Activated CD4-positive, alpha-beta T cell treated with anti-CD3 and anti-CD28 coated beads for 36 hours (primary cell): Measurements from ENCODE around the gene TIAM1. TPM values are rescaled to one million over a fixed set of nuclear protein-coding genes. Genes with fewer than 3 reads are reported as not detected.

Experiments
- ATAC-seq: fragments of 200-7000 bp; cut with Tn5 transposase; one replicate; pipeline ENCODE4 v1.10.0; 2021; ENCODE audit warnings: mild to moderate bottlenecking, moderate library complexity
- CTCF ChIA-PET: fragments of 350-600 bp; sonication (Branson Sonifier 250); formaldehyde crosslinking; loops from one replicate; lab custom pipeline; 2021; ENCODE audit warnings: antibody characterized with exemption; lab: Charles Lee
- POLR2A ChIA-PET: fragments of 350-600 bp; sonication (Branson Sonifier 250); formaldehyde crosslinking; loops from one replicate; lab custom pipeline; 2021; ENCODE audit warnings: antibody characterized with exemption, inconsistent platforms; lab: Charles Lee
- DNase-seq: peaks from one replicate; pipeline ENCODE4 v3.0.0-alpha.2; 2020
- H3K27ac Mint-ChIP-seq: one replicate; pipeline ENCODE4 v1.8.0; 2021; ENCODE audit warnings: mixed read lengths
- H3K27me3 Mint-ChIP-seq: one replicate; pipeline ENCODE4 v1.8.0; 2021; ENCODE audit warnings: mixed read lengths
- H3K36me3 Mint-ChIP-seq: one replicate; pipeline ENCODE4 v1.8.0; 2021; ENCODE audit warnings: low read depth, mixed read lengths
- H3K4me1 Mint-ChIP-seq: one replicate; pipeline ENCODE4 v1.8.0; 2021; ENCODE audit warnings: mixed read lengths
- H3K4me3 Mint-ChIP-seq: one replicate; pipeline ENCODE4 v1.8.0; 2021; ENCODE audit warnings: mild to moderate bottlenecking, moderate library complexity, mixed read lengths
- H3K9me3 Mint-ChIP-seq: one replicate; pipeline ENCODE4 v1.8.0; 2021; ENCODE audit warnings: low read depth, mixed read lengths
- intact Hi-C, 2 experiments: fragments of 100-400 bp; cut with DNase I in 1 of 2; cut with micrococcal nuclease in 1 of 2; formaldehyde crosslinking; loops; one replicate each; pipeline versions ENCODE4 v1.14.2 to v1.15.1; 2022 to 2024; cut with DNase I, micrococcal nuclease
- total RNA-seq, 2 experiments: library from RNA; stranded (reverse); gene quantifications; one replicate each; pipeline ENCODE4 v1.2.3, GENCODE V29; 2021

TIAM1 gene
- total RNA-seq, 2 experiments from 2014 or later: 60.7 to 72.6 TPM

DNA sequence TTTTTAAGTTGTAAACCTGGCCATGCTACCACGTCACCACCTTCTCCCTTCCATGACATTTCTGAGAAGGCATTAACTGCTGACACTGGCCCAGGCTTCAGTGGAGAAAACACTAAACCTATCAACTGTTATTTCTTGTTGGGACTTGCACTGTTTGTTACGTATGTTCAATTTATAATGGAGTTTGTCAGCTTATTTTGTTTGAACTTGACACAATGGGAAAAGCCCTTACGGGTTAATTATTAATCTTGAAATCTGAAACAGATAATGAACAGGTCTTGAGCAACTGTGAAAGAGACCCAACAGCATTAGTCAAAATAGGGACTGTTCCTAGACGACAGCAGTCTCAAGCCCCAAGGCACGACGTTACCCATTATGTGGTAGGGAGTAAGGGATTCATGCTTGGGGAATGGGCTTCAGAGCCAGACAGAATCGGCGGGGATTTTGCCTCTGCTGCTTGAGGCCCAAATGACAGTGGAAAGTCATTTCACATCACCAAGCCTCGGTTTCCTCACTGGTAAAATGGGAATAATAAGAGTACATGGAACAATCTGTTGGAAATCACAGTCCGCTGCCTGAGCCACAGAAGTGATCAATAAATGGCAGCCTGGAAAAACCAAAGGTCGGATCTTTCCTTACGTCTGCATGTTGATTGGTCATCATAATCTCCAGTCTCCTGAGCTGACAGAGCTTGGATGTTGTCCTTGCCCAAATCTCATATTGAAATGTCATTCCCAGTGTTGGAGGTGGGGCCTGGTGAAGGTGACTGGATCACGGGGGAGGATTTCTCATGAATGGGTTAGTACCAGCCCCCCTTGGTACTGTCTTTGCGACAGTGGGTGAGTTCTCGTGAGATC lies 44.5 kb downstream of the TIAM1 start:
- ATAC-seq: no peak
- Mint-ChIP-seq H3K27me3 (no peaks in the 10 kb centered on the region), H3K9me3 (no peaks in the 10 kb centered on the region), H3K36me3 (peaks cover 3% of the 10 kb centered on the region), H3K4me3 (no peak overlapping the region), H3K27ac (peak overlapping the region; percentile 51), H3K4me1 (peaks cover 40% of the 10 kb centered on the region)
- DNase-seq: no peak
- intact Hi-C loops: no loop called here
- POLR2A ChIA-PET: no interaction called here
- CTCF ChIA-PET: no interaction called here

DNA sequence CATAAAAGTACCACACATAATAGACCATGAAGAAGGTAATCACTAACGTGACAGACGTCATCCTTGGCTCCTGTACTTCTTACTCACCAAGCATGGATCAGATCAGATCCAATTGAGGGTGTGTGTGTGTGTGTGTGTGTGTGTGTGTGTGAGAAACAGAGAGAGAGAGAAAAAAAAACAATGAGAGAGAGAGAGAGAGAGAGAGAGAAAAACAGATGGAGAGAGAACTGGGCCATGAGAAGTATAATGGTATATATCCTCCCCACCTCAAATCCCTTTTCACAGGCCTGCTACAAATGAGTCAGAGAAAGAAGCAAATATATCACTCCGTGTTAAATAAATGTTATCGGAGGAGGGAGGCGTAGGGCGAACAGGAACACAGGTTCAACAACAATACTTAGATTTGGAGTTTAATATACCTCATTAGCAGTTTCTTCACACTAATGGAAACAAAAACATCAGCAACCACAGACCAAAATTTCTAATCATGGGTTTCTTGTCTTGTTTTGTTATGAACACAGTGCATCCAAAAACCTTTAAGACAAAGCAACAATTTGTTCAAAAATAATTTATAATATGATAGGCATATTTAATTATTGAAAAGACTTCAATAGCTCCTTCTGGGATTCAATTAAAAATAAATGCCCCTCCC lies 45.3 kb downstream of the TIAM1 start:
- H3K36me3 Mint-ChIP-seq: peaks cover 7% of the 10 kb centered on the region
- POLR2A ChIA-PET: no interaction called here
- CTCF ChIA-PET: no interaction called here

DNA sequence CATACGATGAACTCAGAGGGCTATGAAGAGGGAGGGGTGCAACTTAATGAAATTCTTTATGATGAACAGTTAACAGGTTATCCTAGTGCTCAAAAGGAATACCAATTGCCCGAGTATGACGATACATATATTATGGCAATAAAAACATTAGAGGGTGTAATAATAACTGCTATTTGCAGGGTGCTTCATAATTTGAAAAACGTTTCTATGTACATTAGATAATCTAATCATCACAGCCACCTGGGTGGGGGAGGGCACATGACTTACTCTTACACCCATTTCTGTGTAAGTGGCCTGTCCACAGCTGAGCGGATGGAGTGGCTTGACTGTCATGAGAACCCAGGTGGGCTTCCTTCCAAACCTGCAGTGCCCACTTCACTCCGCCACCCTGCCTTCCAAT lies 46.3 kb downstream of the TIAM1 start:
- Mint-ChIP-seq H3K27ac (no peak overlapping the region), H3K27me3 (no peaks in the 10 kb centered on the region), H3K36me3 (peaks cover 14% of the 10 kb centered on the region), H3K9me3 (peaks cover 2% of the 10 kb centered on the region), H3K4me3 (no peak overlapping the region), H3K4me1 (peaks cover 51% of the 10 kb centered on the region)
- DNase-seq: no peak
- intact Hi-C loops: no loop called here
- POLR2A ChIA-PET: no interaction called here
- CTCF ChIA-PET: interaction anchor here (0.6 to 0.8 kb wide), 2 partner anchors 256 to 283 kb away, joined by 3 to 4 read pairs; no protein-coding TSS in a partner anchor
- no peak for ATAC-seq

More for the DNA sequence above, 45.3 kb downstream of the TIAM1 start:
- DNase-seq (no peak), ATAC-seq (no peak)
- Mint-ChIP-seq H3K4me1 (peaks cover 47% of the 10 kb centered on the region), H3K4me3 (no peak overlapping the region), H3K9me3 (no peaks in the 10 kb centered on the region), H3K27ac (peak overlapping the region; percentile 51), H3K27me3 (no peaks in the 10 kb centered on the region)
- intact Hi-C loops: no loop called here

GRCh38 chr21:31295676-31296075 lies 48.4 kb downstream of the TIAM1 start:
- no peak overlapping the region for H3K27ac Mint-ChIP-seq
- ChIA-PET CTCF (no interaction called here), POLR2A (no interaction called here)
- no peak for DNase-seq
- H3K9me3 Mint-ChIP-seq: peaks cover 2% of the 10 kb centered on the region
- no peaks in the 10 kb centered on the region for H3K27me3 Mint-ChIP-seq
- intact Hi-C loops: loop anchor here in 1 of 2 experiments (2.0 kb wide), 1 partner anchor 59 kb away; no protein-coding TSS in a partner anchor
- ATAC-seq: no peak
- no peak overlapping the region for H3K4me3 Mint-ChIP-seq
- H3K4me1 Mint-ChIP-seq: peaks cover 54% of the 10 kb centered on the region
- peaks cover 19% of the 10 kb centered on the region for H3K36me3 Mint-ChIP-seq

DNA sequence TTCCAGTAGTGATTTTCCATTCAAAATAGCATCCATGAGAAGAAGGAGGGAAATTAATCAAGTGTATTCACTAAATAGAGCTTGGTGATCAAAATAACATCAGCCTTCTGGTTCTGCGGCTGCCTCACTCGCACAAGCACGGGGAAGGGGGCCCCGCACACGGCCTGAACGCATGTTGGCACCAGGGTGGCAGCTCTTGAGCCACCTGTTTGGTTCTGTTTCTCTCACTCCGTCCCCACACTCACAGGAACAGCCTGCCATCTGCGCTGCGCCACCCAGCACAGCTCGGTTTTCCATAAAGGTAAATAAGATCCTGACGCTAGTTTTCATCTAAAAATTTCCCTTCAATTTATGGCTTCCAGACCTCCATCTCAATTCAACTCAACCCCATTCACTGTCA lies 49.4 kb downstream of the TIAM1 start:
- CTCF ChIA-PET: interaction anchor here (1.4 kb wide), 1 partner anchor 18 kb away, joined by 3 read pairs; no protein-coding TSS in a partner anchor
- peaks cover 22% of the 10 kb centered on the region for H3K36me3 Mint-ChIP-seq
- peaks cover 2% of the 10 kb centered on the region for H3K9me3 Mint-ChIP-seq
- peaks cover 53% of the 10 kb centered on the region for H3K4me1 Mint-ChIP-seq
- ATAC-seq (no peak), DNase-seq (no peak)
- no peak overlapping the region for H3K4me3 Mint-ChIP-seq
- H3K27me3 Mint-ChIP-seq: no peaks in the 10 kb centered on the region
- intact Hi-C loops: loop anchor here (1.0 to 5.0 kb wide), 5 partner anchors 32 to 265 kb away; no protein-coding TSS in a partner anchor
- H3K27ac Mint-ChIP-seq: peak overlapping the region; percentile 79
- POLR2A ChIA-PET: interaction anchor here (2.1 kb wide), 1 partner anchor 32 kb away, joined by 12 read pairs; no protein-coding TSS in a partner anchor

GRCh38 chr21:31293986-31294385 lies 50.1 kb downstream of the TIAM1 start:
- H3K36me3 Mint-ChIP-seq: peaks cover 22% of the 10 kb centered on the region
- intact Hi-C loops: loop anchor here (1.0 to 5.0 kb wide), 5 partner anchors 32 to 265 kb away; no protein-coding TSS in a partner anchor
- peaks cover 47% of the 10 kb centered on the region for H3K4me1 Mint-ChIP-seq
- POLR2A ChIA-PET: interaction anchor here (2.1 kb wide), 1 partner anchor 33 kb away, joined by 12 read pairs; no protein-coding TSS in a partner anchor
- DNase-seq: peak; percentile 85
- no peaks in the 10 kb centered on the region for H3K27me3 Mint-ChIP-seq
- no peak overlapping the region for H3K4me3 Mint-ChIP-seq
- peaks cover 4% of the 10 kb centered on the region for H3K9me3 Mint-ChIP-seq
- peak overlapping the region; percentile 79 for H3K27ac Mint-ChIP-seq
- ATAC-seq: peak; percentile 94
- CTCF ChIA-PET: interaction anchor here (0.5 to 1.4 kb wide), 3 partner anchors 17 to 118 kb away, joined by 3 read pairs; no protein-coding TSS in a partner anchor

GRCh38 chr21:31290765-31291164 lies 53.3 kb downstream of the TIAM1 start:
- H3K4me3 Mint-ChIP-seq: no peak overlapping the region
- intact Hi-C loops: loop anchor here in 1 of 2 experiments (5.0 kb wide), 1 partner anchor 37 kb away; no protein-coding TSS in a partner anchor
- H3K27ac Mint-ChIP-seq: peak overlapping the region; percentile 29
- ChIA-PET POLR2A (no interaction called here), CTCF (interaction anchor here (0.6 kb wide), 1 partner anchor 376 kb away, joined by 3 read pairs; no protein-coding TSS in a partner anchor)
- peaks cover 29% of the 10 kb centered on the region for H3K4me1 Mint-ChIP-seq
- no peak for DNase-seq
- H3K36me3 Mint-ChIP-seq: peaks cover 31% of the 10 kb centered on the region
- H3K9me3 Mint-ChIP-seq: peaks cover 16% of the 10 kb centered on the region
- H3K27me3 Mint-ChIP-seq: no peaks in the 10 kb centered on the region
- ATAC-seq: no peak

DNA sequence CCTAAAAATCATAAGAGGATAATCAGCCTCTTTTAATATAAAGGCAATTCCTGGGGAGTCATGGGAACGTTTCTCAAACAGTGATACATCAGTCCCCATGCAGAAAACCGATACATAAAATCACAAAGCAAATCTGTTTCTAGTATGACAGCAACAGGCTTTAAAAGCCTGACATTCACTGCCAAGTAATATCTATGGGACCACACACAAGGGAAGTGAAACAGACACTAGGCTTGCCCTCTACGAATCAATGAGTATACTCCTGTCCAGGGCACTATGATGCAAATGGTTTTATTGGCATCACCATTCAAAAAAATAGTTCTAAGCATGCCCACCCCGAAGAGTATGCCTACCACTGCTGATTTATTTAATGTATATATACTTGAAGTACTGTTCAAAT lies 54.4 kb downstream of the TIAM1 start:
- POLR2A ChIA-PET: no interaction called here
- peaks cover 31% of the 10 kb centered on the region for H3K36me3 Mint-ChIP-seq
- ATAC-seq: no peak
- H3K4me1 Mint-ChIP-seq: peaks cover 25% of the 10 kb centered on the region
- no peak for DNase-seq
- H3K27me3 Mint-ChIP-seq: no peaks in the 10 kb centered on the region
- H3K9me3 Mint-ChIP-seq: peaks cover 16% of the 10 kb centered on the region
- CTCF ChIA-PET: interaction anchor here (0.7 kb wide), 1 partner anchor 123 kb away, joined by 3 read pairs; no protein-coding TSS in a partner anchor
- H3K4me3 Mint-ChIP-seq: no peak overlapping the region
- no peak overlapping the region for H3K27ac Mint-ChIP-seq
- intact Hi-C loops: loop anchor here in 1 of 2 experiments (5.0 kb wide), 1 partner anchor 38 kb away; no protein-coding TSS in a partner anchor

DNA sequence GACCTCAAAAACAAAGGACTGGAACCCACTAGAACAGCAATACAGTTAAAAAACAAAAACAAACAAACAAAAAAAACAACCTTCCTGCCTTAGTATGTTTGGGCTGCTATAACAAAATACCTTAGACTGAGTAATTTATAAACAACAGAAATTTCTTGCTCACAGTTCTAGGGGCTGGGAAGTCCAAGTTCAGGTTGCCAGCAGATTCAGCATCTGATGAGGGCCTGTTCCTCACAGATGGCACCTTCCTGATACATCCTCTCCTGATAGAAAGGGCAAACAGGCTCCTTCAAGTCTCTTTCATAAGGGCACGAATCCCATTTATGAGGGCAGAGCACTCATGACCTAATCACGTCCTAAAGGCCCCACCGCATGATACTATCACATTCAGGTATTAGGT lies 55.9 kb downstream of the TIAM1 start:
- Mint-ChIP-seq H3K27ac (no peak overlapping the region), H3K4me1 (peaks cover 22% of the 10 kb centered on the region), H3K36me3 (peaks cover 24% of the 10 kb centered on the region), H3K9me3 (peaks cover 14% of the 10 kb centered on the region), H3K27me3 (no peaks in the 10 kb centered on the region), H3K4me3 (no peak overlapping the region)
- intact Hi-C loops: no loop called here
- no peak for ATAC-seq
- no peak for DNase-seq
- ChIA-PET POLR2A (no interaction called here), CTCF (no interaction called here)

GRCh38 chr21:31287201-31287600 lies 56.9 kb downstream of the TIAM1 start:
- H3K27me3 Mint-ChIP-seq: no peaks in the 10 kb centered on the region
- no peak overlapping the region for H3K4me3 Mint-ChIP-seq
- H3K27ac Mint-ChIP-seq: no peak overlapping the region
- peaks cover 13% of the 10 kb centered on the region for H3K9me3 Mint-ChIP-seq
- peaks cover 29% of the 10 kb centered on the region for H3K4me1 Mint-ChIP-seq
- intact Hi-C loops: no loop called here
- ChIA-PET POLR2A (no interaction called here), CTCF (interaction anchor here (0.9 to 1.2 kb wide), 2 partner anchors 17 to 51 kb away, joined by 3 read pairs; no protein-coding TSS in a partner anchor)
- peaks cover 21% of the 10 kb centered on the region for H3K36me3 Mint-ChIP-seq
- no peak for DNase-seq
- ATAC-seq: no peak

- ChIA-PET CTCF (interaction anchor here (0.9 to 1.2 kb wide), 2 partner anchors 16 to 51 kb away, joined by 3 read pairs; no protein-coding TSS in a partner anchor), POLR2A (no interaction called here)
- H3K27me3 Mint-ChIP-seq: no peaks in the 10 kb centered on the region
- intact Hi-C loops: no loop called here
- H3K9me3 Mint-ChIP-seq: peaks cover 14% of the 10 kb centered on the region
- no peak overlapping the region for H3K27ac Mint-ChIP-seq
- ATAC-seq (no peak), DNase-seq (no peak)
- H3K4me1 Mint-ChIP-seq: peaks cover 25% of the 10 kb centered on the region
- H3K36me3 Mint-ChIP-seq: peaks cover 23% of the 10 kb centered on the region
- no peak overlapping the region for H3K4me3 Mint-ChIP-seq
Measured at GRCh38 chr21:31286621-31287020, 57.4 kb downstream of the TIAM1 start.
